IMR-90 (cell line): ENCODE measurements around the gene ZCCHC14. TPM values are rescaled to one million over a fixed set of nuclear protein-coding genes. Genes with fewer than 3 reads are reported as not detected.

ENCODE experiments used
- ATAC-seq: fragments of 200-7000 bp; cut with Tn5 transposase; 2 replicates; pipeline ENCODE4 v1.9.1; 2020; ENCODE audit warnings: low read depth, mild to moderate bottlenecking, moderate library complexity
- BruUV-seq: library from RNA; stranded (reverse); fragments of 400-500 nt; replicated peaks from 2 replicates; lab custom pipeline; 2021; lab: Mats Ljungman, UMichigan
- CTCF ChIA-PET: fragments of 300-600 bp; formaldehyde crosslinking; extraction: SDS; loops from one replicate; lab custom pipeline; 2021; ENCODE audit warnings: antibody characterized with exemption; lab: Yijun Ruan, JAX
- POLR2A ChIA-PET: fragments of 300-600 bp; sonication (Branson Sonifier 250); formaldehyde crosslinking; loops from one replicate; lab custom pipeline; 2022; ENCODE audit warnings: antibody characterized with exemption; ENCODE audit not compliant: unreplicated experiment; lab: Charles Lee
- DNase-seq: peaks from one replicate; pipeline ENCODE4 v3.0.0; 2013
- H2AFZ ChIP-seq: replicated peaks from 2 replicates; pipeline ENCODE3; 2013; ENCODE audit warnings: low read length, mild to moderate bottlenecking; ENCODE audit not compliant: poor library complexity
- H2AK5ac ChIP-seq: 2 replicates; pipeline ENCODE4 v1.6.1; 2013; ENCODE audit warnings: low read depth, low read length, inconsistent platforms
- H2AK9ac ChIP-seq: replicated peaks from 2 replicates; pipeline ENCODE3; 2013; ENCODE audit warnings: mild to moderate bottlenecking, low read depth, low read length, moderate library complexity; ENCODE audit not compliant: poor library complexity
- H2BK120ac ChIP-seq: 2 replicates; pipeline ENCODE4 v1.6.1; 2013; ENCODE audit warnings: low read depth, low read length, inconsistent platforms
- H2BK15ac ChIP-seq: 3 replicates; pipeline ENCODE4 v1.6.1; 2013; ENCODE audit warnings: low read depth, low read length, inconsistent platforms
- H2BK20ac ChIP-seq: 2 replicates; pipeline ENCODE4 v1.6.1; 2013; ENCODE audit warnings: low read depth, mild to moderate bottlenecking, inconsistent platforms, low read length, moderate library complexity
- H2BK5ac ChIP-seq: 2 replicates; pipeline ENCODE4 v1.6.1; 2013; ENCODE audit warnings: mild to moderate bottlenecking, low read depth, low read length, inconsistent platforms; ENCODE audit not compliant: poor library complexity, severe bottlenecking
- H3K14ac ChIP-seq: replicated peaks from 2 replicates; pipeline ENCODE4 v1.6.1; 2013; ENCODE audit warnings: low read depth, low read length, inconsistent platforms
- H3K18ac ChIP-seq: 2 replicates; pipeline ENCODE4 v1.6.1; 2013; ENCODE audit warnings: low read depth, low read length, control low read depth
- H3K23ac ChIP-seq: 2 replicates; pipeline ENCODE4 v1.6.1; 2013; ENCODE audit warnings: low read depth, low read length, inconsistent platforms
- H3K27ac ChIP-seq: 2 replicates; pipeline ENCODE4 v1.5.1; 2013; ENCODE audit warnings: mild to moderate bottlenecking, control low read depth, low read length; ENCODE audit not compliant: insufficient read depth
- H3K27me3 ChIP-seq: 2 replicates; pipeline ENCODE4 v1.6.1; 2013; ENCODE audit warnings: low read length; ENCODE audit not compliant: control insufficient read depth, insufficient read depth
- H3K36me3 ChIP-seq: 2 replicates; pipeline ENCODE4 v1.6.1; 2013; ENCODE audit warnings: low read length, mixed read lengths; ENCODE audit not compliant: control insufficient read depth, insufficient read depth
- H3K4ac ChIP-seq: 2 replicates; pipeline ENCODE4 v1.6.1; 2013; ENCODE audit warnings: low read depth, low read length, inconsistent platforms
- H3K4me1 ChIP-seq: 2 replicates; pipeline ENCODE4 v1.6.1; 2013; ENCODE audit warnings: low read length, mixed read lengths; ENCODE audit not compliant: control insufficient read depth, insufficient read depth
- H3K4me2 ChIP-seq: 2 replicates; pipeline ENCODE4 v1.6.1; 2013; ENCODE audit warnings: low read depth, mild to moderate bottlenecking, control low read depth, low read length, moderate library complexity
- H3K4me3 ChIP-seq: 2 replicates; pipeline ENCODE4 v1.5.1; 2013; ENCODE audit warnings: low read depth, mild to moderate bottlenecking, control low read depth, low read length, moderate library complexity; ENCODE audit not compliant: insufficient read depth
- H3K56ac ChIP-seq: 2 replicates; pipeline ENCODE4 v1.6.1; 2013; ENCODE audit warnings: low read length, inconsistent platforms; ENCODE audit not compliant: insufficient read depth; ENCODE audit errors: extremely low read depth
- H3K79me1 ChIP-seq, 2 experiments: 2 replicates each; pipeline ENCODE4 v1.6.1; 2013; ENCODE audit warnings: low read length in 2 of 2, inconsistent platforms in 1 of 2, low read depth in 1 of 2
- H3K9ac ChIP-seq: 2 replicates; pipeline ENCODE4 v1.6.1; 2013; ENCODE audit warnings: low read depth, low read length, control low read depth
- H3K9me1 ChIP-seq: 2 replicates; pipeline ENCODE4 v1.6.1; 2013; ENCODE audit warnings: low read length, inconsistent platforms; ENCODE audit not compliant: insufficient read depth
- H3K9me3 ChIP-seq: 2 replicates; pipeline ENCODE4 v1.6.1; 2013; ENCODE audit warnings: low read length; ENCODE audit not compliant: control insufficient read depth, insufficient read depth
- H4K20me1 ChIP-seq: 2 replicates; pipeline ENCODE4 v1.6.1; 2013; ENCODE audit warnings: low read length, inconsistent platforms; ENCODE audit not compliant: insufficient read depth
- H4K5ac ChIP-seq: 2 replicates; pipeline ENCODE4 v1.6.1; 2013; ENCODE audit warnings: mild to moderate bottlenecking, low read depth, low read length, control low read depth
- H4K8ac ChIP-seq, 2 experiments: 2 replicates each; pipeline ENCODE4 v1.6.1; 2013; ENCODE audit warnings: low read depth in 2 of 2, low read length in 2 of 2, control low read depth in 1 of 2, inconsistent platforms in 1 of 2
- H4K91ac ChIP-seq: 2 replicates; pipeline ENCODE4 v1.6.1; 2013; ENCODE audit warnings: low read depth, low read length, inconsistent platforms; ENCODE audit not compliant: insufficient read depth
- CEBPB ChIP-seq: IDR thresholded peaks from 2 replicates; pipeline ENCODE4 v1.6.1; 2012; ENCODE audit warnings: low read depth, low read length, improper control_type of control experiment
- CHD1 ChIP-seq: IDR thresholded peaks from 2 replicates; pipeline ENCODE4 v1.6.1; 2012; ENCODE audit warnings: low read depth, low read length, improper control_type of control experiment
- RCOR1 ChIP-seq: IDR thresholded peaks from 2 replicates; pipeline ENCODE4 v1.6.1; 2012; ENCODE audit warnings: mild to moderate bottlenecking, low read length, improper control_type of control experiment; ENCODE audit not compliant: insufficient replicate concordance
- RFX5 ChIP-seq: IDR thresholded peaks from 2 replicates; pipeline ENCODE4 v1.8.0; 2012; ENCODE audit warnings: low read depth, mild to moderate bottlenecking, low read length, moderate library complexity
- WGBS, 2 experiments: methylation state at CpG; one replicate each; pipeline versions ENCODE4 v1.1.5 to v1.1.7; 2013; ENCODE audit warnings: missing lambda C conversion rate in 2 of 2; ENCODE audit not compliant: insufficient read length in 1 of 2; ENCODE audit errors: extremely low coverage in 2 of 2; 5-methylcytosine and 5-hydroxymethylcytosine counted together
- dilution Hi-C: fragments of 300-500 bp; cut with HindIII; formaldehyde crosslinking; loops from one replicate; pipeline ENCODE4 v1.14.3; 2018; ENCODE audit warnings: low sequenced_read_pairs; ENCODE audit not compliant: unreplicated experiment
- in situ Hi-C: fragments of 300-500 bp; cut with MboI; formaldehyde crosslinking; loops from 3 replicates; pipeline ENCODE4 v1.14.3; 2019; ENCODE audit warnings: low sequenced_read_pairs, inconsistent platforms, mixed read lengths
- intact Hi-C: fragments of 100-400 bp; cut with micrococcal nuclease; formaldehyde crosslinking; loops from 2 replicates; pipeline ENCODE4 v1.10.0; 2022
- polyA plus RNA-seq, 3 experiments: library from polyadenylated mRNA; depleted of rRNA; stranded (reverse); fragments of >200 nt; gene quantifications; 2 replicates each; pipeline ENCODE4 v1.2.3, GENCODE V29; 2012; ENCODE audit warnings: low replicate concordance in 1 of 3
- total RNA-seq: library from RNA; depleted of rRNA; stranded (reverse); fragments of >200 nt; gene quantifications from 2 replicates; pipeline ENCODE4 v1.2.3, GENCODE V29; 2012
- TF ChIP-seq, protein P1 (sequence below): conservative IDR thresholded peaks from 2 replicates; pipeline ENCODE4 v1.5.1; 2012; ENCODE audit warnings: mild to moderate bottlenecking, low read depth, low read length, improper control_type of control experiment

ZCCHC14 gene
- total and polyA plus RNA-seq, 2 of the 4 experiments (the other 2 are of a cell fraction), result 2.5 to 5.3 TPM

DNA sequence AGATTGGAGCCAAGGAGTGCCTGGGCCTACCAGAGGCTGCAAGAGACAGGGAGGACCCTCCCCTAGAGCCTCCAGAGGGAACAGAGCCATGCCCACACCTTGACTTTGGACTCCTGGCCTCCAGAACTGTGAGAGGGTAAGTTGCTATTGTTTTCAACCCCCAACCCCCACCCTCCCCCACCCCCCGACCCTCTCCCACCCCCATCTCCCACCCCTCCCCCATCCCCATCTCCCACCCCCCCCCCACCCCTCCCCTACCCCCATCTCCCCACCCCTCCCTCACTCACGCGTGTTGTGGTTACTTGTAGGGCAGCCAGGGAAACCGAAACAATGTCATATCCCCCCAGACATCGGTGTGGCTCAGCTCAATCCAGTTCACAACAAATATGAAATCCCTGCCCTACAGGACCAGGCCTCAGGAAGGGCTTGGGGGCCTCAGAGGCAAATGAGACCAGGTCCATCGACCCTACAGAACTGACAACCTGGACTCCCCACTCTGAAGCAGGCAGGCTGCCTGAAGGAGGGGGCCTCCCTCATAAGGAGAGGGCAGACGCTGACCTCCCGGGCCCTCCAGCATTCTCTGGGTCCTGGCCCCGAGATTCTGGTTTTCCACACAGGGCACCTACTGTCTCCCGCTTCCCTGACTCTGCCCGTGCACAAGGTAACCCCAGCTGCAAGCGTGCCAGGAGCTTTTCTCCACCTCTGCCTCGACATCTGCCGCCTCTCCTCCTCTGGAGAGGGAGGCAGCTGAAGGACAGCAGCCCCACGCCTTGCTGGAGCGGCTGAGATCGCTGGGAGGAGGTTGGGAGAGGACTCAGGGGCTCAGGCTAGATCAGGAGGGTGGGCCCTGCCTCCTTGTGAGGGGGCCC is 3.0 kb upstream of the ZCCHC14 start:
- Histone ChIP-seq H3K9me1 (0 out of 2 replicates have a peak, but pooled peaks cover 3% of the 10 kb centered on the region), H2AK5ac (peak overlapping the region; percentile 16; the same call in 1 of the 2 replicates), H3K27me3 (no peaks in the 10 kb centered on the region), H2BK15ac (no peak overlapping the region), H4K91ac (no peak overlapping the region), H2BK20ac (no peak overlapping the region), H3K36me3 (peaks cover 4% of the 10 kb centered on the region; the same call in 1 of the 2 replicates), H2BK5ac (no peak overlapping the region), H3K4me2 (no peak overlapping the region), H3K4me3 (no peak overlapping the region), H4K5ac (no peak overlapping the region), H3K27ac (no peak overlapping the region), H3K4ac (no peak overlapping the region), H2BK120ac (no peak overlapping the region), H4K20me1 (peaks cover 16% of the 10 kb centered on the region), H3K79me1 (peaks cover 0 to 12% of the 10 kb centered on the region in 2 experiments; a peak in 3 of 4 replicates), H2AK9ac (no peak overlapping the region), H2AFZ (no peak overlapping the region), H3K4me1 (peaks cover 9% of the 10 kb centered on the region), H3K18ac (no peak overlapping the region), H3K9me3 (no peaks in the 10 kb centered on the region), H4K8ac (no peak overlapping the region), H3K23ac (no peak overlapping the region), H3K9ac (no peak overlapping the region), H3K14ac (no peak overlapping the region), H3K56ac (no peak overlapping the region)
- ChIA-PET POLR2A (no interaction called here), CTCF (no interaction called here)
- dilution Hi-C loops (no loop called here), in situ Hi-C loops (no loop called here), intact Hi-C loops (no loop called here)
- TF ChIP-seq, protein P1, sequence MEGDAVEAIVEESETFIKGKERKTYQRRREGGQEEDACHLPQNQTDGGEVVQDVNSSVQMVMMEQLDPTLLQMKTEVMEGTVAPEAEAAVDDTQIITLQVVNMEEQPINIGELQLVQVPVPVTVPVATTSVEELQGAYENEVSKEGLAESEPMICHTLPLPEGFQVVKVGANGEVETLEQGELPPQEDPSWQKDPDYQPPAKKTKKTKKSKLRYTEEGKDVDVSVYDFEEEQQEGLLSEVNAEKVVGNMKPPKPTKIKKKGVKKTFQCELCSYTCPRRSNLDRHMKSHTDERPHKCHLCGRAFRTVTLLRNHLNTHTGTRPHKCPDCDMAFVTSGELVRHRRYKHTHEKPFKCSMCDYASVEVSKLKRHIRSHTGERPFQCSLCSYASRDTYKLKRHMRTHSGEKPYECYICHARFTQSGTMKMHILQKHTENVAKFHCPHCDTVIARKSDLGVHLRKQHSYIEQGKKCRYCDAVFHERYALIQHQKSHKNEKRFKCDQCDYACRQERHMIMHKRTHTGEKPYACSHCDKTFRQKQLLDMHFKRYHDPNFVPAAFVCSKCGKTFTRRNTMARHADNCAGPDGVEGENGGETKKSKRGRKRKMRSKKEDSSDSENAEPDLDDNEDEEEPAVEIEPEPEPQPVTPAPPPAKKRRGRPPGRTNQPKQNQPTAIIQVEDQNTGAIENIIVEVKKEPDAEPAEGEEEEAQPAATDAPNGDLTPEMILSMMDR, result no peak
- TF ChIP-seq RFX5, result no peak
- no peak for TF ChIP-seq CHD1
- TF ChIP-seq CEBPB, result no peak
- no peak for TF ChIP-seq RCOR1
- no TSS peak for BruUV-seq
- ATAC-seq (no peak), DNase-seq (no peak)
- 78% methylated on average over 3 of the region's 17 CpGs; no CpG with 5 or more reads in 1 of the 2 experiments for WGBS, 2 experiments
